ENCODE data around the gene PSMD1.

DNA sequence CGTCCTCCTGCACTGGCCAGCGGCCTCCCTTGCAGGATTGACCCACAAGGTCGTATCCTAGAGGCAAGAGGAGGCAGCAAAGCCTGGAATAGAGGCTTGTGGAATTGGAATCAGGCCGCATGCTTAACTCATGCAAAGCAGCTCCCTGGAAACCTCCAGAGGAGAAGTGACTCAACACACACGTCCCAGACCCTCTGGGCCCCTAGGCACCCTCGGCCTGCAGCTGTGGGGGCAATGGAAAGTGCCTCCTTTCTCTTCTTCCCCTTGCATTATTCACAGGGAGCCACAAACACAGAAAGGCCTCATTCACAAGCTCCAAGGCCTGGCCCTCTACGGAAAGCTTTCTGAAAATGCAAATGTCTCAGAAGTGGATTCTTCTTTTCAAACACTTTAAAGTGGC lies 41.2 kb upstream of the PSMD1 start:
- TF ChIP-seq POLR2A (IDR thresholded peaks at IDR 0.05) = no peak
- TF ChIP-seq, protein P1, sequence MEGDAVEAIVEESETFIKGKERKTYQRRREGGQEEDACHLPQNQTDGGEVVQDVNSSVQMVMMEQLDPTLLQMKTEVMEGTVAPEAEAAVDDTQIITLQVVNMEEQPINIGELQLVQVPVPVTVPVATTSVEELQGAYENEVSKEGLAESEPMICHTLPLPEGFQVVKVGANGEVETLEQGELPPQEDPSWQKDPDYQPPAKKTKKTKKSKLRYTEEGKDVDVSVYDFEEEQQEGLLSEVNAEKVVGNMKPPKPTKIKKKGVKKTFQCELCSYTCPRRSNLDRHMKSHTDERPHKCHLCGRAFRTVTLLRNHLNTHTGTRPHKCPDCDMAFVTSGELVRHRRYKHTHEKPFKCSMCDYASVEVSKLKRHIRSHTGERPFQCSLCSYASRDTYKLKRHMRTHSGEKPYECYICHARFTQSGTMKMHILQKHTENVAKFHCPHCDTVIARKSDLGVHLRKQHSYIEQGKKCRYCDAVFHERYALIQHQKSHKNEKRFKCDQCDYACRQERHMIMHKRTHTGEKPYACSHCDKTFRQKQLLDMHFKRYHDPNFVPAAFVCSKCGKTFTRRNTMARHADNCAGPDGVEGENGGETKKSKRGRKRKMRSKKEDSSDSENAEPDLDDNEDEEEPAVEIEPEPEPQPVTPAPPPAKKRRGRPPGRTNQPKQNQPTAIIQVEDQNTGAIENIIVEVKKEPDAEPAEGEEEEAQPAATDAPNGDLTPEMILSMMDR (IDR thresholded peaks at IDR 0.05) = no peak

Measured in adrenal gland (tissue), 5 donors.